Activated CD4-positive, CD25-positive, alpha-beta regulatory T cell treated with anti-CD3 and anti-CD28 coated beads, Interleukin-2, amount 50 U/mL, for 16 hours (primary cell): ENCODE data around the gene GHRL.

Experiments
- DNase-seq: peaks from one replicate; pipeline ENCODE4 v3.0.0-alpha.2; 2020; ENCODE audit warnings: low read depth, low spot score

Gene GHRL

DNA sequence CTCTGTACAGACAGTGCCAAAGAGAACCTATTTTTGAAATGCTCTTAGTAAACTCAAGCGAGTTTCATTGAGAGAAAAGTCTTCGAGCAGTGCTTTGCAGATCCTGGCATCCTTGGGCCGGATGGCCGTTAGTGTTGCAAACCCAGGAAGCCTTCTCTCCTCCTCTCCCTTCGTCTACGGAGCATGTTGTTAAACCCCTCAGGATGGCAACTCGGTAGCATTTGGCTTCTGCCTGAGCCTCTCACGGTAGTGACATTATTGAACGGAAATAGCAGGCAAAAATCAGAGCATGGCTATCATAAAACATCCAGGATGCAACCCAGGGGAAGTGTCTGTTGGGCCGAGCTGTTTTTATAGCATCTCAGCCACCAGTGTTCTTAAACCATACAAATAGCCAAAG lies 34.8 kb upstream of the GHRL start:
- DNase-seq, result no peak

DNA sequence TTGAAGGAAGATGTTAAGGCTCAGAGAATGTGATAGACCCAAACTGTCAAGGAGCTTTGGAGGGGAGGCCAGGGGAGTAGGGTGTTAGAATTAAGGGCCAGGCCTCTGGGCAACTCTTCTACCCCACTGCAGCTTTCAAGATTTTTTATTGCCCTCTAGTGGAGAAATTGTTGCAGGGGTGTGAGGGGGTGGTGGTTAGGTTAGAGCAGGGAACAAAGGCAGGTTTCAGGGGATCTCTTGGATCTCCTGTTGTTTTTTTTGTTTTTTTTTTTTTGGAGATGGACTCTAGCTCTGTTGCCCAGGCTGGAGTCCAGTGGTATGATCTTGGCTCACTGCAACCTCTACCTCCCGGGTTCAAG lies 29.6 kb upstream of the GHRL start:
- DNase-seq, result no peak

DNA sequence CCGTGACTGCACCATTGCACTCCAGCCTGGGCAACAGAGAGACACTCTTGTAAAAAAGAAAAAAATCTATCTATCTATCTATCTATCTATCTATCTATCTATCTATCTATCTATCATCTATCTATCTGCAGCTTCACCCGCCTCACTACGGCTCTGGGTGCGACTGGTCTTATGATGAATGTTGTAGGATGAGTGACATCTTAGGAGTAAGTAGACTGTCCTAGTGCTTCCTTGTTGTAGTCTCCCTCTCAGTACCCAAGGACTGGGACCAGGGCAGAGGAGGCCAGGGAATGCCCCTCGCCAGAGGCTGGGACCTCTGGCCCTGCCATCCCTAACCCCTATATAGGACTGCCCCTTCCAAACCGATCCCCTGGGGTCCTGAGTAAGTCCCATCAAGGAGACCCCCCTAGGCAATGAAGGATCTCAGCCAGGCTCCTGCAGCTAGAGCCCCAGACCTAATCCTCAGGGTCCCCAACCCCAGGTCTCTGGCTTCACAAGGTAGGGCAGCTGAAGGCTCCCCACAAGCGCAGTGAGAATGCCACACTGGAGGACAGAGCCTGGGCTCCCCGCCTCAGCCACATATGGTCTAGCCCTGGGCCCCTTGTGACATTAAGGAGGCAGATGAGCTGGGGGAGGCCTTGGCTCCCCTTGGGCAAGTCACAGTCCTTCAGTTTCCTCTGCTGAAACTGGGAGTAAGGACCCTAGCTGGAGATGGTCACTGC lies 29.0 kb upstream of the GHRL start:
- no peak for DNase-seq

DNA sequence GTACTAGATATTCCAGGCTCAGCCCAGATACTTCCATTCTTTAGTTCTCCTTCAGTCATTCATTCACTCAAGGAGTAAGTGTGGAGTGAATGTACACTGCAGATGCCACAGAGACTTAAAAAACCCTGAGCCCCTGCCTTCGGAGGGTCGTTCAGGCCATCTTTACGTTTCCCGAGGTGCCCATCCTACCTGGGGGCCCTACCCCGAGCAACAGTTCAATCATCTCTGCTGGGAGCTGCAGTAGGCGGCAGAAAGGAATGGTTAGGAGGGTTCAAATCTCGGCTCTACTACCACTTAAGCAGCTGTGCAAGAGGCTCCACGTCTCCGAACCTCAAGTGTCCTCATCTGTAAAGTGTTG lies 27.6 kb upstream of the GHRL start:
- DNase-seq, result no peak

- no peak for DNase-seq
Observed at GRCh38 chr3:10319804-10320203, 27.1 kb upstream of the GHRL start.

DNA sequence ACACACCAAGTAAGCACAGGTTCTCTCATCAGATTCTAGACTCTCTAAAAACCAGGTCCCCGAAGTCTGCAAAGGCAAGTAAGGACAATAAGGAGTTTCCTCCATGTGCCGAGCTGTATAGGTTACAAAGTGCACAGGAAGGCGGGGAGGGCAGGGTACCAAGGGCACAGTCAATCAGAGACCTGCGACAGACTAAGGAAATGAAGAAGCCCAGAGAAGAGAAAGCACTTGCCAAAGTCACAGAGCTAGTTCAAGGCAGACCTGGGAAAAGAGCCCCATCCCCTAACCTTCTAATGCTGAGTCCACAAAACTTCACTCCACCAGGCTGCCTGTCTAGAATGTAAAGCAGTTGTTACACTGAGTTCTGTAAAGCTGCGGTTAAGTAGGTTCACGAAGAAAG lies 26.5 kb upstream of the GHRL start:
- no peak for DNase-seq

DNA sequence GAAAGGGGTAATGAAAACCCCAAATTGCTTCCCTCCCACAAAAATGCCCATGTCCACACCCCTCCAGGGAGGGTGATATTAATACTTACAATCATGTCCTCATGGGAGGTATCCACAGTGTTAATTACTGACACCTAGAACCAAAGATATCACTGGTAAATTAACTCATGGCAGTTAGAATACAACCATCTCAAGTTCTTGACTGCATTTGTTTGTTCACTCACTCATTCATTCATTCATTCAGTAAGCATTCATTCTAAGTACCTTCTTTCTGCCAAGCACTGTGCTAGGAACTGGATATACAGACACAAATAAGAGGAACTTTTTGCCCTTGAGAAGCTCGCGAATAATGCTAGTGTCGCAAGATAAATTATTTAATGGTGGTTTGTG lies 25.2 kb upstream of the GHRL start:
- no peak for DNase-seq

DNA sequence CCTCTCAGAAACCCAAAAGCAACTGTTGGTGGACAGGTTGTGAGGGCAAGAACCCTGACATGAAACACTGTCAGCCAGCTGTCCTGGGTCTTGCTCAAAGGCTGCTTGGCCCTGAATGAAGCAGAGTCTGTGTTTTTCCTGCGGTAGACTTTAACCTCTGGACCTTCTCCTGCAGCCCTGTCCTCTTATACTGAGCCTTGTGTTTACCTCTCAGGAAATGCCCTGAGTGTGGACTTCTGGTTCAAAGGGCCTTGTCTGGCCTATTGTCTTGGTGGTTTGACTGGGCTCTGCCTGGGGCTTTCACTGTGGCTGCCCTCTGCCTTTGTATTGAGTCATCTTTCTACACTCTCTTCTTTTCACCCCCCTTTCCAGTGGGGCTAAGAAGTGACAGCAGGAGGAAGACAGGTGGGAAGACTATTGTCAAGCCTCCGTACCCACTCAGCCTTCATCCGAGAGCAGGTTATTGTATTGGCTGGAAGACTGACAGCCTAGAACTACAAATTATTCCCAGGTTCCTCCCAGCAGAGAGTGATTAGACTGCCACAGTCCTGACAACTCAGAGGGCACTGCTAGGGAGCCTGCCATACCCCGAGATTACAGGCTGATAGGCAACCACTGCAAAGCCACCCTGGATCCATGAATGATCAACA lies 24.7 kb upstream of the GHRL start:
- DNase-seq, result no peak

DNA sequence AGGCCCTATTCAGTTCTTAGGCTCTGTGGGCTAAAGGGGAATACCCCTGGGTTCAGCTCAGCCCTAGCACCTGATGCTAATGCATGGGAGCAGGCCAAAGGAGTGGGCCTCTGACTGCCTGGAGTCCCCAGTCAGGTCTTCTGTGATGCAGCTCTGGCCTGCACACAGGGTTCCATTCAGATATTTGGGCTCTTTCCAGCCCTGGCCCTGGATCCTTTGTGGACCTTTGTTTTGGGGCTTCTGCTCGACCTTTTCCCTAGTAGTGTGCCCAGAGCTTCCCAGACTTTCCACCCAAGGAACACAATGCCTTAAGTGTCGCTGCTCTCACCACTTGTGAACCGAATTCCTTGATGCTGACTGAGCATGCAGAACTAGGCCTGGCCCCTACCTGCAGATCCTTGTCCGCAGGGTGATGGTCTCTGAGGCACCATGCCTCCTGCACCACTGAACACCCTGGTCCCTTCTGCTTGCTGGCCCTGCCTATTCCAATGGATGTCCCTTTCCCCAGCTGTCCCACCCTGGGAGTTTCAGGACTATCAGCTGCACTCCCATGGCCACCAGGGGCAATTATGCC lies 23.1 kb upstream of the GHRL start:
- no peak for DNase-seq

GRCh38 chr3:10315101-10315500 lies 22.4 kb upstream of the GHRL start:
- DNase-seq, result no peak

GRCh38 chr3:10312861-10313260 lies 20.1 kb upstream of the GHRL start:
- no peak for DNase-seq

- DNase-seq, result no peak
Observed at GRCh38 chr3:10312391-10312790, 19.6 kb upstream of the GHRL start.

- no peak for DNase-seq
Observed at GRCh38 chr3:10311710-10312109, 19.0 kb upstream of the GHRL start.

- DNase-seq, result no peak
Observed at GRCh38 chr3:10310578-10310977, 17.8 kb upstream of the GHRL start.

DNA sequence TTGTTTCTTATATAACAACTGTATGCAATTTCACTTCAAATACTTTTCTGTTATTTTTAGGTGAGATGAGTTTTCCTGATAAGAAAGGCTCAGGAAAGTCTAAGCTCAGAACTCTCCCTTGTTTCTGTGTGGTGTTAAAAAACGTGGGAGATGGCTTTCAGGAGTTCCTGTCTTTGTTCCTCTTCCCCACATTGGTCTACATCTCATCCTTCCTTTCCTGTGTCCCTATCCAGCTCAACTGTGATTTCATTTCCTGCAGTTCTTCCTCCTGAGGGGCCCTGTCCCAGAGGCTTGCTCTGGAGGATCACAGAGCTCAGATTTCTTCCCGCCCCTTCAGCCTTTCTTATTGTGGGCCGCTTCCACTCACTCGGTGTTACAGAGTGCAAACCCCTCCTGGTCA lies 17.0 kb upstream of the GHRL start:
- no peak for DNase-seq

DNA sequence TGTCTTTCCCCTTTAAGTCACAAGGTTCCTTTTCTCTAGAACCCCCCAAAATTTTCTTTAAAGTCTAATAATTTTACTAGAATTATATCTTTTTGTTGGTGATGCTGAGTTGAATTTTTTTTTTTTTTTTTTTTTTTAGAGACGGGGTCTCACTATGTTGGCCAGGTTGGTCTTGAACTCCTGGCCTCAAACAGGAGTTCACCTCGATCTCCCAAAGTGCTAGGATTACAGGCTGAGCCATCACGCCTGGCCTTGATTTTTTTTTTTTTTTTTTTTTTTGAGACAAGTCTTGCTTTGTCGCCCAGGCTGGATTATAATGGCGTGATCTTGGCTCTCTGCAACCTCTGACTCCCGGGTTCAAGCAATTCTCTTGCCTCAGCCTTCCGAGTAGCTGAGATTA lies 15.9 kb upstream of the GHRL start:
- no peak for DNase-seq

DNA sequence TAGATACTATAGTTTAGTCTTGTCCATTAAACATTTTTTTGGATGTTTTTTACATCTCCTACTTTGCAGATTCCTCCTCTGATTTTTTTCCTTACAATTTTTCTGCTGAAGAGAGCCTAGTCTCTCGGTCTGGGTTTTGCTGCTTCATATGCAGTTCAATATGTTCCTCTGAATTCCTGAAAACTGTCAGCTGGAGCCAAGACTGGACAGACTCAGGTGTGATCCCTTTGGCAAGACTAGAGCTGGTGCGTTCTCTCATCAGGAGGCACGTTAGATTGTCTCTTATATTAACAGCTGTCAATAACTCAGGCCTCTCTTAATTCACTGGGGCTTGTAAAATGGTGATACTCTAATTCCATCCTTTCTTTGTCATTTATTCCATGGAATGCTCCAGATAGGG lies 13.4 kb upstream of the GHRL start:
- DNase-seq, result no peak

GRCh38 chr3:10305331-10305902 lies 12.7 kb upstream of the GHRL start:
- no peak for DNase-seq

- no peak for DNase-seq
Observed at GRCh38 chr3:10304905-10305304, 12.2 kb upstream of the GHRL start.

GRCh38 chr3:10303785-10304184 lies 11.0 kb upstream of the GHRL start:
- no peak for DNase-seq

GRCh38 chr3:10303105-10303504 lies 10.4 kb upstream of the GHRL start:
- DNase-seq, result no peak

GRCh38 chr3:10300087-10300486 lies 7.3 kb upstream of the GHRL start:
- no peak for DNase-seq

DNA sequence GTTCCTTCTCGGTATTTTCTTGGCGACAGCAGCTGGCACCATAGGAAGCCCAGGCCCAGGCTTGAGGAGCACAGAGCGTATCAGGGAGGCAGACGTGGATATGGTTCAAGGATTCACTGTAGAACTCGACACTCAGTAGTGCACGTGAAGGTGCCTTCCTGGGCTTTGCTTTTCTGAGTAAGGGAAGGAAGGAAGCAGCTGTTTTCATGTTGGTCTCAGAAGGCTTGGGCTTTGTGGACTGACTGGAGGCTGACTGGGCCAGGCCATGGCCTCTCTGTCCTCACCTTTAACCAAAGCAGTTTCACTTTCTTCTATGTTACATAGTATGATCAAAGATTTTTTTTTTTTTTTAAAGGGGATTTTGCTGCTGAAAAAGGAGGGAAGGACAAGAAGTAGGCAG lies 6.9 kb upstream of the GHRL start:
- no peak for DNase-seq
